NCI-H524 (cell line): ENCODE measurements around the gene JARID2.

Experiments
- DNase-seq, 2 experiments: peaks; one replicate each; lab custom pipeline; 2025; lab: John Stamatoyannopoulos, UW

Gene JARID2

DNA sequence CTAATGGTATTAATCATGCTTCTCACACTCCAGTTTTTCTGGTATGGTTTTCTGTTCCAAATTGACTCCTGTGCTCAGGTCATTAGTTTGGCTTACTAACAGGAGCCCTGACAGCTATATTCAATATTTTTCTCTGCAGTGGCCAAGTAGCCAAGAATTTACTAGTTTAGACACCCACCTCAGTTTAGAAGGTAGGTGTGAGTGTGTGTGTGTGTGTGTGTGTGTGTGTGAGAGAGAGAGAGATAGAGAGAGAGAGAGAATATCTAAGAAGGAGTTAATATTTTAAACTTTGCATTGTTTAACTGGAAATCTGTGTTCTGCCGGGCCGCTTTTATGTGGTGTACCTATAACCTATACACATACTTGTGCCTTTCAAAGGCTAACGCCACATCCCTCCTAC, 18.5 kb downstream of the JARID2 start:
- DNase-seq, result no peak

GRCh38 chr6:15264902-15265761, 19.3 kb downstream of the JARID2 start:
- DNase-seq, result peak in 1 of 2 experiments; percentile 20

GRCh38 chr6:15265787-15266186, 19.9 kb downstream of the JARID2 start:
- no peak for DNase-seq

- no peak for DNase-seq
Measured at GRCh38 chr6:15266423-15266996, 20.6 kb downstream of the JARID2 start.

- no peak for DNase-seq
Measured at GRCh38 chr6:15267221-15267620, 21.4 kb downstream of the JARID2 start.

DNA sequence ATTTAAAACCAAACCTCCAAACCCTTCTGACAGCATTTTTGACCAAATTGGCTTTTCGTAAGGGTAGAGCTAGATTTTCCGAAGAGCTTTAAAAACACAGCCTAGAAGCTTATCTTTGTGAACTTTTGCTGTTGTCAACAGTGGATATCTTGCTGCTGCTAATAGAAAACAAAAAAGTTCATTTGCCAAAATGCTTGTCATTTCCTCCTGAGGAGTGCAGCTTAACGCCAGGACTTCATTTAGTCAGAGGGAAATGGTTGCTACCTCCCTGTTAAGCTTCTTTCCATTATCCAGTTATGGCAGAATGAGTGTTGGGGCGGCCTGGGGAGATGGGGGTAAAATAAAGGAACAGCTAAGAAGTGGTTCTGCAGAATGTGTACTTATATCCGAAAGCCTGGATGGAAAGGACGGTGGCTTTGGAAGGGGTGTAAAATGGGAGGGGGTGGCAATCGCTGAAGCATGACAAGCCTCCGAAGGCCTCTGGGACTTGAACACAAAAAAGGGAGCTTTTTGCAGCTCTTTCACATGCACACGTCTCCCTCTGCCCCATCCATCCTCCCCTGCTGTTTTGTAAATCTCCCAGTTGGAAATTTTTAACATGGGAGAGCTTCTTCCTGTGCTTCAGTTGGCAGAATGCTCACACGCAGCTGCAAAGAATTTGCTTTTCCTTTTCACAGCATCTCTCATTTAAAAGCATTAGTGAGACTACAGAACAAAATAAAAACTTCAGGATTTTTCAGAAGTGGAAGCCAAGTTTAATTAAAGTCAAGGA, 22.5 kb downstream of the JARID2 start:
- no peak for DNase-seq

GRCh38 chr6:15269011-15269410, 23.1 kb downstream of the JARID2 start:
- no peak for DNase-seq

GRCh38 chr6:15269619-15270018, 23.8 kb downstream of the JARID2 start:
- DNase-seq, result no peak

- DNase-seq, result no peak
Measured at GRCh38 chr6:15270402-15270801, 24.5 kb downstream of the JARID2 start.

DNA sequence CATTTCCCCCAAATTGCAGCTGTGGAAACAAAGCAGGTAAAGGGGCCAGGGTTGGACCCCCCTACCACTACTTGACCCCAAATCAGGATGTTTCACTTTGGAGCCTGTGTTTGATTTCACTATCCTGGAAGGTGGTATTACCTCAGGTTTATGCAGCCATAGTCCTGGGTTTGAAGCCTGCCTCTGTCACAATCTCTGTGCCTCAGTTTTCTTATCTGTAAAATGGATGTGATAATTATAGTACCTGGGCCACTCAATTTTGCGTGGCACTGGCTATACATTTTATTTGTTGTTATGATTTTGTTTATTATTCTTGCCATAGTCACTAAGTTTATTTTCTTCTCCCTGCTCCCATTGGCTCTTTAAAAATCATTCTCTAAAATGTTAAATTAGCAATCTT, 26.7 kb downstream of the JARID2 start:
- no peak for DNase-seq

DNA sequence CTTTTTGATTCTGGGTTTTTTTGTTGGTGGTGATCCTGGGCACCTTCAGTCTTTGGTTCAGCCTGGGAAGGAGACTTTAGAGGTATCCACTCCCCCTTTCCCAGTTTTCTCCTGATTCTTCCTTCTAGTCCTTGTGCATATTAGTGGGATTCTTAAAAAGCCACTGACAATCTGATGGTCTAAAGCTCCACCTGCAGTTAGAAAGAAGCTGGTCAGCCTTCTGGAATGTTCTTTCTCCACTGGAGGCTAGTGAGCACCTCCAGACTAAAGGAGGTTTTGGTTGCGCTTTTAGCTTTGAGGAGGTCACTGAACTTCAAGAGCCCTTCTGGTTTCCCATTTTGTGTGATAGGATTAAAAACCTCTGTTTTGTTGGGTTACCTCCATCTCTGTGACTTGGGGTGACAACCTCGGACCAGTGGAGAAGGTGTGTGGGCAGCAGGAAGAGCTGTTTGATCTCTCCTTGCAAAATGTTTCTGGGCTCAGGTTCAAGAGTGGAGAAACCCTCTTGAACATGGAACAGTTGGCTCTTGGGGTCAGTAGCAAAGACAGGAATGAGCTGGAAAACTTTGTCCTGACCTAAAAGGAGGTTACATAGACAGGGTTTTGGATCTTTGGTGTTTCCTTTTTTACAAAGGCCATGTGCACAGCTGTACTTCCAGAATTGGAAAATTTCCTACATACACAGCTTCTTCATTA, 29.0 kb downstream of the JARID2 start:
- DNase-seq, result no peak

- DNase-seq, result no peak
Measured at GRCh38 chr6:15276036-15276985, 30.4 kb downstream of the JARID2 start.

- DNase-seq, result no peak
Measured at GRCh38 chr6:15279047-15279661, 33.3 kb downstream of the JARID2 start.

DNA sequence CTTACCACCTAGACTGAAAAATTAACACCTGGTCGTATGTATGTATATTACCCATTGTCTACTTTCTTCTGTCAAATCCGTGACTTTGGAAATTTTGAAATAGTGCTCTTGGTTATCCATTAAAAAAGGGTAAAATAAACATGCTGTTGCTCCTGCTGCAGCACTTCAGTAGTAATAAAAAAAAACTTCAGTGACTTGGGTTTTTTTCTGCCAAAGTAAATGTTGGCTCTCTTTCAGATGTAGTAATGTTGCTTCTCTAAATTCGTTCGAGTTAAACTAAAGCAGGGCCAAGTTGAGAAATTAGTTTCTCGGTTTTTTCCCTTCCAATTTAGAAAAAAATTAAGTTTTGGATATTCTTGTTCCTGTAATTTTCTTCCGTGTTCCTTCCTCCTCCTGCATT, 34.2 kb downstream of the JARID2 start:
- DNase-seq, result no peak

- DNase-seq, result no peak
Measured at GRCh38 chr6:15280961-15281360, 35.1 kb downstream of the JARID2 start.

- no peak for DNase-seq
Measured at GRCh38 chr6:15282334-15282733, 36.5 kb downstream of the JARID2 start.

GRCh38 chr6:15283986-15284361, 38.1 kb downstream of the JARID2 start:
- DNase-seq, result no peak

DNA sequence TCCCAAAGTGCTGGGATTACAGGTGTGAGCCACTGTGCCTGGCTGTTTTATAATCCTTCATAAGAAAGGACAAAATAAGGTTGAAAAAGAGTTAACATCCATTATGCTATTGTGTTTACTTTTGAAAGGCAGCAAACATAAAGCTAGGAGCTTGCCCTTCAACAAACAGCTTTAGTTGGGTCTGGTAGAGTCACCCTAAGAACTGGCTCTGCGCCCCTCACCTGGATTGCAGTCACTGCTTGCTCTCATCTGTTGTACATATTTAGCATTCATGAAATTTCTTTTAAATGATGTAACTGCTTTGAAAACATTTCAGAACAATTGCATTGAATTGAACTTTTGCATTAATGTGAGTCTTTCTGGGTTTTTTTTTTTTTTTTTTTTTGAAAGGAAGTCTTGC, 38.9 kb downstream of the JARID2 start:
- no peak for DNase-seq

- no peak for DNase-seq
Measured at GRCh38 chr6:15285682-15286294, 39.9 kb downstream of the JARID2 start.

DNA sequence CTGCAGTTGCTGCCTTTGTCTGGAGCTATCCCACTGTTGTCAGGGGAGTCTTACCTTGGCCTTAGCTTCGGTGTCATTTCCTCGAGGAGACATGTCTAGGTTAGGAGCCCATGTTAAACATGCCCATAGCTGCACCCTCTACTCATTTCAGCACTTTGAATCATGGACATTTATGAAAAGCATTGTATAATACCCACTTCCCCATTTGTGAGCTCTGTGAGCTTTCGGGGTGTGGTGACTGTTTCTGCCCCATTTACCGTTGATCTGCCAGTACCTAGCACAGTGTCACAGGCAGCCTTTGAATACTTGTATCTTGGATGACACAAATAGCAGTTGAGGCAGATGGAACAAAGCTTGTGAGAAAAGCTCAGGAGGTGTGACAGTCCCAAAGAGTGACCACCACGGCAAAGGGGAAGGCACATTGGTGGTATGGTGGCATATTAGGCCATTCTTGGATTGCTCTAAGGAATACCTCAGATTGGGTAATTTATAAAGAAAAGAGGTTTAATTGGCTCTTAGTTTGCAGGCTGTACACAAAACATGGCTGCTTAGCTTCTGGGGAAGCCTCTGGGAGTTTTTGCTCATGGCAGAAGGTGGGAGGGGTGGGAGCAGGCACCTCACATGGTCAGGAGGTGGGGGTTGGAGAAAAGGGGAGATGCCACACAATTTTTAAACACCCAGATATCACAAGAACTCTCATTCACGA, 42.0 kb downstream of the JARID2 start:
- DNase-seq, result no peak
